Esophagus squamous epithelium (tissue), 4 donors: ENCODE data around the gene NFE2L1.

Source experiments
- POLR2A ChIP-seq, 4 donors: fragments of 450-650 bp; IDR thresholded peaks; one replicate each; pipeline ENCODE4 v1.6.1; 2017; ENCODE audit warnings: antibody characterized with exemption in 4 of 4, mild to moderate bottlenecking in 4 of 4, moderate library complexity in 3 of 4
- TF ChIP-seq, protein P1 (sequence below), 6 experiments: fragments of 450-650 bp in 4 of 6; fragments of 200-600 bp in 2 of 6; sonication (generic) in 2 of 6; IDR thresholded peaks; one replicate each; pipeline ENCODE4 v1.5.1; 2016 to 2019; ENCODE audit warnings: antibody characterized with exemption in 6 of 6, mild to moderate bottlenecking in 4 of 6, moderate library complexity in 4 of 6

DNA sequence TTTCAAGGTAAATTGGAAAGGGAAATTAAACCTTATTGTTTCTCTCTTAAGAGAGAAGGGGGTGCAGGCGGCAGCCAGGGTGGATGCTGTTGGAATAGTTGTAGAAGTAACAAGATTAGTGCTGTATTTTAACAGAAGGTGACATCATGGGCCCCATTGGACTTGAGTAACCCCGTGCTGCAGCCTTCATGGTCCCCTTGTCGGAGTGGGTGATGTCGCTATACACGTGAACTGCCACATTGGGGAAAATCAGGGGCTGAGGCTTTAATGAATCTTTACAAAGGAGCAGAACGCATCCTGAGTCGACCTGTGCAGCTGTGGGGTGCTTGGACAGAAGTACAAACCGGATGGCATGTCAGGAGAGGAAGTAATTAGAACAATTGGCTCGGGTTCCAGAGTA, 62.6 kb downstream of the NFE2L1 start:
- TF ChIP-seq, protein P1, sequence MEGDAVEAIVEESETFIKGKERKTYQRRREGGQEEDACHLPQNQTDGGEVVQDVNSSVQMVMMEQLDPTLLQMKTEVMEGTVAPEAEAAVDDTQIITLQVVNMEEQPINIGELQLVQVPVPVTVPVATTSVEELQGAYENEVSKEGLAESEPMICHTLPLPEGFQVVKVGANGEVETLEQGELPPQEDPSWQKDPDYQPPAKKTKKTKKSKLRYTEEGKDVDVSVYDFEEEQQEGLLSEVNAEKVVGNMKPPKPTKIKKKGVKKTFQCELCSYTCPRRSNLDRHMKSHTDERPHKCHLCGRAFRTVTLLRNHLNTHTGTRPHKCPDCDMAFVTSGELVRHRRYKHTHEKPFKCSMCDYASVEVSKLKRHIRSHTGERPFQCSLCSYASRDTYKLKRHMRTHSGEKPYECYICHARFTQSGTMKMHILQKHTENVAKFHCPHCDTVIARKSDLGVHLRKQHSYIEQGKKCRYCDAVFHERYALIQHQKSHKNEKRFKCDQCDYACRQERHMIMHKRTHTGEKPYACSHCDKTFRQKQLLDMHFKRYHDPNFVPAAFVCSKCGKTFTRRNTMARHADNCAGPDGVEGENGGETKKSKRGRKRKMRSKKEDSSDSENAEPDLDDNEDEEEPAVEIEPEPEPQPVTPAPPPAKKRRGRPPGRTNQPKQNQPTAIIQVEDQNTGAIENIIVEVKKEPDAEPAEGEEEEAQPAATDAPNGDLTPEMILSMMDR (IDR thresholded peaks at IDR 0.05): no peak
- TF ChIP-seq POLR2A (IDR thresholded peaks at IDR 0.05): no peak
